ENCODE measurements around the gene BMX.

Gene BMX

GRCh38 chrX:15594371-15594770 is 93.8 kb downstream of the BMX start:
- H3K9me3 ChIP-seq = no peaks in the 10 kb centered on the region
- no peak for TF ChIP-seq CTCF (IDR thresholded peaks at IDR 0.05)
- no peaks in the 10 kb centered on the region for H3K36me3 ChIP-seq
- no peak overlapping the region for H3K27ac ChIP-seq
- DNase-seq = no peak
- H3K4me3 ChIP-seq = no peak overlapping the region
- H3K27me3 ChIP-seq = no peaks in the 10 kb centered on the region
- intact Hi-C loops (cut with DNase I; ENCODE audit: low total_unique reads) = no loop called here
- H3K4me1 ChIP-seq = no peaks in the 10 kb centered on the region

- Histone ChIP-seq H3K27ac (no peak overlapping the region), H3K4me1 (no peaks in the 10 kb centered on the region), H3K27me3 (no peaks in the 10 kb centered on the region), H3K4me3 (no peak overlapping the region), H3K9me3 (no peaks in the 10 kb centered on the region), H3K36me3 (no peaks in the 10 kb centered on the region)
- no peak for TF ChIP-seq CTCF (IDR thresholded peaks at IDR 0.05)
- intact Hi-C loops (cut with DNase I; ENCODE audit: low total_unique reads) = no loop called here
- no peak for DNase-seq
Observed at GRCh38 chrX:15598026-15598425, 97.4 kb downstream of the BMX start.

- H3K9me3 ChIP-seq = no peaks in the 10 kb centered on the region
- intact Hi-C loops (cut with DNase I; ENCODE audit: low total_unique reads) = no loop called here
- H3K4me1 ChIP-seq = no peaks in the 10 kb centered on the region
- no peak overlapping the region for H3K4me3 ChIP-seq
- no peak overlapping the region for H3K27ac ChIP-seq
- TF ChIP-seq CTCF (IDR thresholded peaks at IDR 0.05) = no peak
- no peak for DNase-seq
- H3K36me3 ChIP-seq = no peaks in the 10 kb centered on the region
- no peaks in the 10 kb centered on the region for H3K27me3 ChIP-seq
Observed at GRCh38 chrX:15599461-15599860, 98.9 kb downstream of the BMX start.

GRCh38 chrX:15600049-15600448 is 99.4 kb downstream of the BMX start:
- no peak overlapping the region for H3K4me3 ChIP-seq
- no peaks in the 10 kb centered on the region for H3K36me3 ChIP-seq
- no peaks in the 10 kb centered on the region for H3K4me1 ChIP-seq
- no peaks in the 10 kb centered on the region for H3K27me3 ChIP-seq
- no peak for DNase-seq
- H3K27ac ChIP-seq = no peak overlapping the region
- H3K9me3 ChIP-seq = no peaks in the 10 kb centered on the region
- intact Hi-C loops (cut with DNase I; ENCODE audit: low total_unique reads) = no loop called here
- TF ChIP-seq CTCF (IDR thresholded peaks at IDR 0.05) = no peak

GRCh38 chrX:15600745-15601144 is 100.1 kb downstream of the BMX start, which contains the start of gene ACE2:
ACE2 (minus strand) TSS chrX:15600960; CDS start chrX:15600911, 49 bp downstream.
- TF ChIP-seq CTCF (IDR thresholded peaks at IDR 0.05) = no peak
- DNase-seq = no peak
- H3K27me3 ChIP-seq = no peaks in the 10 kb centered on the region
- no peaks in the 10 kb centered on the region for H3K9me3 ChIP-seq
- intact Hi-C loops (cut with DNase I; ENCODE audit: low total_unique reads) = no loop called here
- no peaks in the 10 kb centered on the region for H3K36me3 ChIP-seq
- H3K27ac ChIP-seq = no peak within 1 kb of the TSS
- H3K4me3 ChIP-seq = no peak within 1 kb of the TSS
- H3K4me1 ChIP-seq = no peaks in the 10 kb centered on the region

- no peak for TF ChIP-seq CTCF (IDR thresholded peaks at IDR 0.05)
- intact Hi-C loops (cut with DNase I; ENCODE audit: low total_unique reads) = no loop called here
- Histone ChIP-seq H3K27me3 (no peaks in the 10 kb centered on the region), H3K4me3 (no peak overlapping the region), H3K9me3 (no peaks in the 10 kb centered on the region), H3K36me3 (no peaks in the 10 kb centered on the region), H3K27ac (no peak overlapping the region), H3K4me1 (no peaks in the 10 kb centered on the region)
- DNase-seq = no peak
Observed at GRCh38 chrX:15601932-15602331, 101.3 kb downstream of the BMX start.
